LNCAP (cell line): Measurements from ENCODE around the gene WWOX.
A peak's percentile ranks its signal among the peaks of the same experiment; 100 is the strongest.

Experiments used
- TF ChIP-seq, protein P1 (sequence below): fragments of 450-650 bp; IDR thresholded peaks from 2 replicates; pipeline ENCODE4 v1.5.1; 2017; ENCODE audit warnings: mild to moderate bottlenecking

Gene WWOX

DNA sequence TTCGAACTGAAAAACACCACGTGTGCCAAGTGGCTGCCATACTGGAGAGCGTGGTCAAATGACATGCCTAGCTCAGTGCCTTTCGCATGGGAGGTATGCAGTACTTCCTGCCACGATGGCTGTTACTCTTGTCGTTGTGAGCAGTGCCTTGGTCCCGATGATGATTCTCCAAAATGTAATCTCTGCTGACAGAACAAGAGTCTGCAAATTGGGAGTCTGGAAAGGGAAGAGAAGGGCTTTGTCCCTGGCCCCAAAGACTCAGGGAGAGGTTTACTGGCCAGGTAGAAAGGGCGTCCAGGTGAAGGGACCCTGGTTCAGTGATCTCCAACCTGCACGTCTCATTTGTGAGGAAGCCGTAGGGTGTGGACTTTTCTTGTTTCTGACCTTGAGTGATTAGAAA, 336.6 kb downstream of the WWOX start:
- TF ChIP-seq, protein P1, sequence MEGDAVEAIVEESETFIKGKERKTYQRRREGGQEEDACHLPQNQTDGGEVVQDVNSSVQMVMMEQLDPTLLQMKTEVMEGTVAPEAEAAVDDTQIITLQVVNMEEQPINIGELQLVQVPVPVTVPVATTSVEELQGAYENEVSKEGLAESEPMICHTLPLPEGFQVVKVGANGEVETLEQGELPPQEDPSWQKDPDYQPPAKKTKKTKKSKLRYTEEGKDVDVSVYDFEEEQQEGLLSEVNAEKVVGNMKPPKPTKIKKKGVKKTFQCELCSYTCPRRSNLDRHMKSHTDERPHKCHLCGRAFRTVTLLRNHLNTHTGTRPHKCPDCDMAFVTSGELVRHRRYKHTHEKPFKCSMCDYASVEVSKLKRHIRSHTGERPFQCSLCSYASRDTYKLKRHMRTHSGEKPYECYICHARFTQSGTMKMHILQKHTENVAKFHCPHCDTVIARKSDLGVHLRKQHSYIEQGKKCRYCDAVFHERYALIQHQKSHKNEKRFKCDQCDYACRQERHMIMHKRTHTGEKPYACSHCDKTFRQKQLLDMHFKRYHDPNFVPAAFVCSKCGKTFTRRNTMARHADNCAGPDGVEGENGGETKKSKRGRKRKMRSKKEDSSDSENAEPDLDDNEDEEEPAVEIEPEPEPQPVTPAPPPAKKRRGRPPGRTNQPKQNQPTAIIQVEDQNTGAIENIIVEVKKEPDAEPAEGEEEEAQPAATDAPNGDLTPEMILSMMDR, result no peak

DNA sequence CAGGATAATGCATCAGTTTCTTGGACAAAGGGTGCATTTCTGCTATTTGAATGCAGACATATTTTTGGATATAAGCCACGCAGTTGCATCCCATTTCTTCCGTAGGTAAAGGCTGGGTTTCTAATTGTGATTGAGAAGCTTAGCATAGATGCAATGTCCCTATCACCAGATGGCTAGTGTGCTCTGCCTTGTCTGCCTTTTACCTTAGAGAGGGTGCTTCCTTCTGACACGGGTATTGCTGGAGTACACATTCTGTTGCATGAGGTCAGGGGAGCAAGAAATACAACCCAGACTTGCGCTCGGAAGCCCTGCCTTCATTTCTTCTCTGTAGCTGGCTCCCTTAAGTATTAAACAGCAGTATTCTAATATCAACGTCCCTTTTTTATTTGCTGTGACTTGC, 337.4 kb downstream of the WWOX start:
- TF ChIP-seq, protein P1, result no peak

DNA sequence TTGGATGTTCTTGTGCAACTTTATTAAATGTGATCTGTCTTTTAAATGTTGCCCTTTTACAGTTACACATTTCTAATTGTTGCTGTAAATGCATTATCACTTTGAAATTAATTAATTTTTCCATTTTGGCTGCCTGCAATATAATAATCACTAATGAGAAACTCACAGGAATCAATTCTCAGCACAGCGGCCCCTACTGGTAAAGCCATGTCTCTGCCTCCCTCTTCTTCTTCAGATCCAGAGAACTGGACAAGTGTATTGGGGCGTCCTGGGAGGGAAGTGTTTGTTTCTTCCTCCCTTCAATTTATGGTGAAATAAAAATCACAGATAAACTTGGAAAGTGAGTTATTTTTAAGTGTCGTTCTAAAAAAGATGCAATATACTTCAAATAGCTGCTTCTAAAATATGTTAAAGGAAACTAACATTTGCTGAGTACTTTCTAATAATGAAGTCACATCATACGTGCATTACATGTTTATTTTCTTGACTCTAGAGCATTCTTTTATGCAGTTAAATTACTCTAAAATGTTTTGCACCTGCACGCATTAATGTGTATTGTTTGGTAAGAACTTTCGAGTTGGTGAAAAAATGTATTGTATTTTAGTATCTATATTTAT, 338.0 kb downstream of the WWOX start:
- TF ChIP-seq, protein P1, result peak; percentile 98

DNA sequence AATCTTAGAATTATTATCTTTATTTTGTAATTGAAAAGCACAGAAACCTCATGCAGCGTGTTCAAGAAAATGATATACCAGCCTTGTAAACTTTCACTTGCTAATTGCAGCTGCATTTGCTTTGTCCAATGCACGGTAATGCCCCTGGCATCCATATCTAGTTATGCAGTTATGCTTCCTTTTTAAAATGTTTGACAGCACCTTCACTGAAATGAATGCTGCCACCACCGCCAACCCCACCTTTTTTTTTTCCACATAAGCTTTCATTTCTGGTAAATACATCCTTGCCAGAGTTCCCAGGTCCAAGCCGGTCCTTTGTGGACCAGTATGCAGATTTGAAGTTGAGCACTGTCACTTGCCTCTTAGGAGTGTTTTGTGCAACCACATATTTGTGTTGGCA, 338.8 kb downstream of the WWOX start:
- TF ChIP-seq, protein P1, result no peak

DNA sequence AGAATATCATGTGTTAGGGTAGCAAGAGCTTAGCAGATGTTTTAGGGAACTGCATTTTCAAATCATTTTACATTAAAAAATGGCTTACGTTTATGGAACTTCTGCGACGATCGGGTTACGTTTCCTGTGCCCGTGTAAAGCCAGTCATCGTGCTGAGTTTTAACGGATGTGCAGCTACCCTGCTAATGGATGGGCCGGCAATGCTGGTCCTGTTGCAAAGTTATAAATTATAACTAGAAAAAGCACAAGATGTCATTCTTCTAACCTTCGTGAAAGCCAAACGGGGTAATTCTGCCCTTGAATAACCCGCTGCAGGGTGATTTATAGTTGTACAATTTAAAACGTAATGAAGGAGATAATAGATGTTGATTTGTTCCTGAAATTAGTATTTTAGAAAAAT, 339.2 kb downstream of the WWOX start:
- TF ChIP-seq, protein P1, result no peak

DNA sequence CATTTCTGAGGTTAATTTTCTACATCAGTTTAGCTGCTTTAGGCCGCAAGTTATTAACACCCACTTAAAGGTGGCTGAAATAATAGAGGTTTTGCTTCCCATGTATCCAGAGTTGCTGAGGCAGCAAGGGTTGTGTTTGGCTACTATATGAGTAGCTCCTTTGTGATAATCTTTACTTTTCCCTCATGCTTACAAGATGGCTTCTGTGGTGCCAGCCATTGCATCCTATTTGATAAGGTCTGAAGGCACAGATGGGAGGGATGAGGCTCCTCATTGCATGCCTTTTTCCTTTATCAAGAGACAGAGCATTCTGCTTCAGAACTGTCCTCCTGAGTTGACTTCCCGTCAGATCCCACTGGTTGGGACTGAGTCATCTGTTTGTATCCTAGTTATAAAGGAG, 340.2 kb downstream of the WWOX start:
- TF ChIP-seq, protein P1, result no peak

DNA sequence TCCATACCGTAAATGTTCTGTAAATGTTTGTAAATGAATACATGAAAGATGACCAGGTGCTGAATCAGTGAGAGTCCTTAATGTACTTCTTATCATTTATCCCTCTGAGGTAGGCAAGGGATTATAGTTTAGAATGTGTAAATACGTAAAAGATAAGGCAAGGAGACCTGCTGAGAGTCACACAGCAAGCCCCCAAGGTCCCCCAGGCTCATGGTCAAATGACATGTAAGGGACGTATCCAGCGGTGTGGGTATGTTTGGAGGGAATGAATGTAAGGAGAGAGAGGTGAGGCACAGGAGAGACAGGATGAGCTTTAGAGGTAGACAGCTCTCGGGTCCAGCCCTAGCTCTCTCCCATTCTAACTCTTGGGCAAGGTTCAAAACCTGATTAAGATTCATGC, 341.8 kb downstream of the WWOX start:
- TF ChIP-seq, protein P1, result no peak
